Activated CD8-positive, alpha-beta memory T cell treated with anti-CD3 and anti-CD28 coated beads for 48 hours (primary cell): ENCODE data around the gene FRMD4A.

Experiments
- DNase-seq, 3 experiments: peaks; one replicate each; pipeline ENCODE4 v3.0.0-alpha.2; 2020; ENCODE audit warnings: low read depth in 2 of 3, low spot score in 2 of 3

The FRMD4A gene

DNA sequence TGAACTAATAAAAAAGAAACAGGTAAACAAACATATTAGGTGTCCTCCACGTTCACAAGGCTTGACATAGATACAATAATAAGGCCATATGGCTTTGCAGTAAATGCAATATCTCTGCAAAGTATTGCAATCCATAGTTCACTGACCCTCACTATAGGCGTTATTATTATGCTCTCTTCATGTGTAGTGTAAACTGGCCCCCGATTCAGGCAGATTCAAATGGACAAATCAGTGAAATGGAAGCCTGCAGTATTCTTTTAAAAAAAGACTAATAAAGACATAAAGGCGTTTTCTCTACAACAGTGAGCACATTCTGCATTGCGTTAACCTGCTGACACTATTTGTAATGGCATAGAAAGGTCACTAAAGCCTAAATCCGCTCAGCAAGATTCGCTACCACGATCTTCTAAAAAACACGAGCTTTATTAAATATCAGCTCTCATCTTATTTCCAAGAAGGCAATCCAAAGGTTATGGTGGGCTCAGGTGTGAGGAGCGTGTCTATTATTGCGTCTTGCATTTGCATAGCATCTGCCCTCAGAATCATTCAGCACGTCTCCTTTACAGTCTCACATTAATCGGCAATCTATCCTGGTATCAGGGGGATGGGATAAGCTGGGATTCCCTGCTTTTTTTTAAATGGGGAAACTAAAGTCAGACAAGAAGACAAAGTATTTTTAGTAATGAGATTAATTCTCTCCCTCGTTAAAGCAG is 36.2 kb downstream of the FRMD4A start:
- DNase-seq, result no peak

DNA sequence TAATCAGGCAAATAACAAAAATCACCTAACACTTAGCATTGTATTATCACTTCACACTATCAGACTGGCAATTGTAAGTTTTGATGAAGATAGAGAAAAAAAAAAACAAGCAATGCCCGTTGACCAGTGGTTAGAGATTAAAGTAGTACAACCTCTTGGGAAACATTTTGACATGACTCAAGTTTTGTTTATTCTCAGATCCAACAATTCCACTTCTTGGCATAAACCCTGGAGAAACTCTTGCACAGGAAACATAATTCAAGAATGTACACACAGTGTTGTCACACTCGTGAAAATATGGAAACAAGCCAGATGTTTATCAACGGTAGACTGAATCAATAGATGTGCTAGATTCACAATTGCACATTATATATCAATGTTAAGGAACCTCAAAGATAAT is 37.2 kb downstream of the FRMD4A start:
- DNase-seq, result no peak

DNA sequence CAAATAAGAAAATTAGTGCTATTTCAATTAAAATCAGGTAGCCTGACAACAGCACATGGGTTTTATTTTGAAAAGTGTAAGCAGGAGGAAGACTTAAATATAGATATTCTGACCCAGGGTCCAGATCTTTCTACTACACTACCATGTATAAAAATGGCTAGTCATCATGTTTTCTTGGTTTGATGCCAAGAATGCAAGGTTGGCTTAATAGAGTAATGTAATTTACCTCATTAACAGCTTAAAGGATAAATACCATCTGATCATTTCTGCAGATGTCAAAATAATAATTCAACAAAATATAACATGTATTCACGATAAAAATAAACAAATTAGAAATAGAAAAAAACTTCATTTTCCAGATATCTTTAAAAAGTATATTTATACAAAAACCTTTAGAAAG is 39.4 kb downstream of the FRMD4A start:
- DNase-seq, result no peak

DNA sequence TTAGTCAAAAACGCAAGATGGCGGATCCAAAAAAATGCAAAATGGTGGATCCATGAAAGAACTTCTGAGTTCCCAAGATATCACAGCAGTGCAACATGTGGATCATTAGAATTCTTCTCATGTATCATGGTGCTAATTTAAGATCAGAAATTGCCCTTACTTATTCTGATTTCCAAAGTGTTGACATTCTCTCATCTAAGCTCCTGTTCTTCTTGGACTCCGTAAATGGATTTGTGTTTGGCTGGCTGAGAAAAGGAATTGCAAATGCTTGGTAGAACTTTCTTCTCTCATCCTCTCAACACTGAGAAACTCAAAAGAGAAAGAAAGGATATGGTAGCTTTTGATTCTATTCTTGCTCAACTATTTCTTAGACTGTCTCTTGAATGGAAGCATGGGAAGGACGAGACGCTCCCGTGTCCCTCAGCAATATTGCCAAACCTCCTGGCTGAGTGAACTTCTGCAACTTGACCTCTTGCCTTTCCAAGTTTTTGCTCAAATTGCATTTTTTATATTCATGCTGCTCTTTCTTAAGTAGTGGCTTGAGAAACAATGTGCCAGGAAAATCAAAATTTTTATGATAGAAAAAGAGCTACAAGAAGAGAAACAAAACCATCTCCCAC is 44.7 kb downstream of the FRMD4A start:
- no peak for DNase-seq

DNA sequence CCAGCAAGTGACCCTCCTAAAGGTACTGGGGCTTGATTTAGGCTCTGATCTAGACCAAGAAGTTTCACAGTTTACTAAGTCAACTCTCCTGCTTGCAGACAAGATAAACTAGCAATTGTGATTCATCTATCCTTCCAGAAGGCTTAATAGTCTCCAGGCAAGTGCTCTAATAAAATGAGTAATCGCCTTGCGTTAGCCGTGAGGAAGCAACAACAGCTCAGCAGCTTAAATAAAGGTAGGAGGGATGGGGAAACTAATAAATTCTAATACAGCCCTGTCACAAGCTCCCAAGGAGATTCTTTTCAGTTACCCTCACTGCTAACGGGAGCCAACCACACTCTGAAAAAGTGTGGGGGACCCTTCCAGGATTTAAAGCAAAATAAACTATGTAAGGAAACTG is 48.4 kb downstream of the FRMD4A start:
- DNase-seq, result no peak

DNA sequence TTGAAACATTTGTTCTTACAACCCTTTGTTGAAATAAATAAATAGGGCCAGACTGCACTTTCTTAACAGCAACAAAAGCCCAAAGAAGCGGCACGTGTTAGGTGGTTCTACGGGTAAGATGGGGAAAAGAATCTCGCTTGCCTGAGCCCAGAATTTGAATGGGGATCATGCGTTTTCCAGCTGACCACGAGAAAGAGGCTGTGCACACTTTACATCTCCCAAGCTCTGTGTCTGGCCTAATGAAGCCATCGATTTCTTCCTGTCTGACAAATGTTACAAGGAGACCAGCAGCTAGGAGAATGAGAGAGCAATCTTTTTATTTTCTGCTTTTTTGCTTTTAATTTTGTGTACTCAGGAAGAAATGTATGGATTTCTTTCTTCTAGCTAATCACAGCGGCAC is 52.2 kb downstream of the FRMD4A start:
- no peak for DNase-seq

DNA sequence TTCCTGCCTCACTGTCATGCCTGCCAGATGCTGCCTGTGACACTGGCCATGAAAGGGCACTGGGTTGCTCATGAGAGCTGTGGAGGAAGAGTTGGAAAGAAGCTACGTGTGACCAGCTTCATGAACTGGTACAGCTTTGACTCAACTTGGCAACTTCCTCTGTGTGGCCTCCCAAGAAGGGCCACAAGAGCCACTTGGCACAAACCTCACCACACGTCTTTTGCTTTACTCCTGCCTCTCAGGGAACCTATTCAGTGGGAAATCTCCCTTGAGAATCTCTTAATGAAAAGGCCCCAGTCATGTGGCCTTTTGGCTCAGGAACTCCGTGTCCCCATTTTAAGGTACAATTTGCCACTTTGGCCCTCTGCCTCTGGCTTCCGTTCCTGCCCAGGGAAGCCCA is 54.5 kb downstream of the FRMD4A start:
- no peak for DNase-seq

DNA sequence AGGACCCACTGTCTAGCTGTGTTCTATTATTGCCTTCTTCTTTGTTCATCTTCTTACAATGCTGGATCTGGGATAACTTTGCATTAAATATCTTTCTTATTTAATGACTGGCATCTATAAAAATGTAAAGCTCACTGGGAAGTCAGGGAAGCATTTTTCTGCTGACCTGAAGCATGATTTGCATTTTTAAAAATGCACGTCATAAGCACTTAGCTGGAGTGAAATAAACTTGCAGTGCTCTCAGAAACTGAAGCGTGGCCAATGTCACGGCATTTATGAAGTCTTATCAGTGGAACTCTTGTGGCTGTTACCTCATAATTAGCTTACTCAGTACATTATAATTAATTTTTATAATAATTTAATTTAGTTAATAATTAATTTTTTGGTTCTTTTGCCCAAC is 59.1 kb downstream of the FRMD4A start:
- no peak for DNase-seq

DNA sequence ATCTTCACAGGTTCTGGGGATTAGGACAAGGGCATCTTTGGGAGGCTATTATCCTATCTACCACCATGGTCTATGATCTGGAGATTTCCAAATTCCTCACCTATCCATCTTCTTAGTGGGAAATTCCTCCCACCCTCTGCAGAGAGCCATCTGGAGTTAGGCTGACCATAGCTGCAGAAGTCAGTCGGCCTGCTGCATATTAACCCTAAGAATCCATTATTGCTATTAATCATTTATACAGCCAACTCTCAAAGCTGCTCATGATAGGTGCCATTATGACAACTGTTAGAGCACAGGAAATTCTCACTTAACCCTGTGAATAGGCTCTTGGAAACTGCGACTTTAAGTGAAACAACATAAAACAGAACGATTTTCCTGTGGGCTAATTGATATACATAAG is 60.4 kb downstream of the FRMD4A start:
- DNase-seq, result no peak

DNA sequence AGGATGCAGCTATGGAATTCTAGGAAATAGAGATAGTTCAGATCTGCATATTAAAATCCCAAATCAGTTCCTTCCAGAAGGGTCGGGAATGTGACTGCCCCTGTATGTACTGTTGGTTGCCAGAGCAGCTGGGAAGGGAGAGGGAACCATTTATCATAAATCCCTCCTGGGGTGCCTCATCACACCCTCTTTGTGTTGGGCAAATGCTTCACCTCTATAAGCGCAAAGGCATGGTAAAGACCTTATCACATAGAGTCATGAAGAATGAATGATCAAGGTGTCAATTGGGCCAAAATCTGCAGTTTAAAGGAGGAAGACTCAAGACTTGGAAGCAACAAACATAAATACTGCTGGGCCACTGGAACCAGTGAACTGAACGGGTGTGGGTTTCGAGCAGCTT is 65.0 kb downstream of the FRMD4A start:
- no peak for DNase-seq

DNA sequence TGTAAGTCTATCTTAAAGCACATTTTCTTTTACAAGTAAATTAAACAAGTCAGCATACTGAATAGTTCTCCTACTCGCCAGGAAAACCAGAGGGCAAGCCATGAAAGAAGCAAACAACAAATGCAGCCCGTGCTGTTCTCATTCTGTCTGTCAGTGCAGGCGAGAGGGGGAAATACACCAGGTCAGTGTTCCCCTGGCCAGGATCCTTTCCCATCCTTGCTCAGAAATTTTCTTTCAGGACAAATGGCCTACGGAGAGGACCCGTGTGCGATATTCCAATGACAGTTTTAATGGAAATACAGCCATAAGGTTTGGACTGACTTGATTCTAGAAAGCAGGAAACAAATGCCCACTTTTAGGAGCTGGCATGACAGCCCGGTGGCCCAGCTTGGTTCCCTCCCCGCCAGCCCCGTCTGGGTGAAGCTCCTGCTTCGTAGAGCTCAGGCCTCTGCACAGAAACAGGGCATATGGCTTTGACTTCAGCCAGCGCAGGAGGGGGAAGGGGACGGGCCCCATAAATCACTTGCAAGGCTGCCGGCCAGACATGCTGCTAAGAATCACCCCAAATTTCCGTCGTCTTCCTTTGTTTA is 67.8 kb downstream of the FRMD4A start:
- DNase-seq, result no peak

DNA sequence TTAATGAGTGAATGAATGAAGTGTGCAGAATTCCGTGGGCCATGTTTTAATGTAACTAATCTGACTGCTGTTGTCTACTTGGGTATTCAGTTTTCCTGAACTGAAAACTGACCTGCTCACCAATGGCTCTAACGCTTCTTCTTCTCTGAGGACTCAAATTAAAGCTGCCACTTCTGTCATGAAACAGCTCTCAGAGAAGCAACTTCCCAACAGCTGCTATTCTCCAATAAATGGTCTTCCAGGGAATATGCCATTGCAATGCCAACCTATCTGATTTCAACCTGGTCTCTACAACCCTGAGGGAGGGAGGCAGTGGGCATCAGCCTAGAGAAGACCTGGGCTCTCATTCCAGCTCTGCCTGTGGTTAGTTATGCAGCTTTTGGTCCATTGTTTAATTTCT is 69.4 kb downstream of the FRMD4A start:
- no peak for DNase-seq

DNA sequence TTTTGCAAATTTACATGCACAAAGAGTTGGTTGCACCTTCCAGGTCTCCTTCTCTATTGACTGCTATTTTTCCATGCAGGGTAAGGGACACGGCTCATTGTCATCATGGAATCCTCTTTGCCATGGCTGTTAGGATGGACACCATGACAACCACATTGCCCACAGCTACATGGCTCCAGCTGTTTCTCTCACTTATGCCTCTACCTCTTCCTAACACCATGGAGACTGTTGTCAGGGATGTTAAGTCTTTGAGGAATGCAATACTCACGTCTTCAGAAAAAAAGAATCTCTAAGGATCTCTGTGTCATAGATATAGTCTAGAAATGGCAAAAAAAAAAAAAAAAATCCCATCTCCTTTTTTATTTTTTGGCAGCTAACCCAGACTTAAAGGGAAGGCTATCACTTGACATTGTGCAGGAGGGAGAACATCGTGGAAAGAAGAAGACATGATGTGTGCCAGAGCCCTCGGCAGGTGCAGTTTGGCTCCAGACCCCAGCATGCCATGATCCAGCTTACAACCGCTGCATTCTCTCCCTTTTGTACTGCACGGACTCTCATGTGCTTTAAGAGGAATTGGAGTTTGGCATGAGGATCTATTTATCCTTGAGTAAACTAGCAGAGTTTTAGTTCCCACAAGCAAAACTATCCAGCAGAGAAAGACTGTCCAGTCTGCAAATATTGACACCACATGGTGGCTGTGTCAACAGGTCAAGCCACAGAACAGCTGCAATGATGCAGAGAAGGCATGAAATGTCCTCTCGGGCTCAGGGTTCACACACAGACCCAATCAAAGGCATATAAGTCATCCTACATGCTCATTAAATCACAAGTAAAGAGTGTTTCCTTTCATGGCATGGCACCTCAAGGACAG is 70.8 kb downstream of the FRMD4A start:
- no peak for DNase-seq

DNA sequence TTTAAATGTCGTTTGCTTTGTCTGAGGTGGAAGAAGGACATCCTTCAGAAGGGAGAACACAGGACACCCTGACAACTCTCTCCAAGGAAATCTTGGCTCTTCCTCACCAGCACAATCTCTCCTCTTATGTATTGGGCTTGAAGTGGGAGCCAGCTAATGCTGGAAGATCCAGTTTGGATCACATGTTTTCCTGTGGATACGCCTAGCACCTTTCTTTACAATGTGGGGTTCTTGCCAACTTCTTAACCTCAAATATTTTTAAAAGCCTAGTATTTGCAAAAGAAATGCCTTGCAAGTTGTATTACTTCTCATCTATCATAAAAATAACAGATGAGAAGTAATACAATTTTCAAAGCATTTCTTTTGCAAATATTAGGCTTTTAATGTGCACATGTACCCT is 76.4 kb downstream of the FRMD4A start:
- no peak for DNase-seq

DNA sequence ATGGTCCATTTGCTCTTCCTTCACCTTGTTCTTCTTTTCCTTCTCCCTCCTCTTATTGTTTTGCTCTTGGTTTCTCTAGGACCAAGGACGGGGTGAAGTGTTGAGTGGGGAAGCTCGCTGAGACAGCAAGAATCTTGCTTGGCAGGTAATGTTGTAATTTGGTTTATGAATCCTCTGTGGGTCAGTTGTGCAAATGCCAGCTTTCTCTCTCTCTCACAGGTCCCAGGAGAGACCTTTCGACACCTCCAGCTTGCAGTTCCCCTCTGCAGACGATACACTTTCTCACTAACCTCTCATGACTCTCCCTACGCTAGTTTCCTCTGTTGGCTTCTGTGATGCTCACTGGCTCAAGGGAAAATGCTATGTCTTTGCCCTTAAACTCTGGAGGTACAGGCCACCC is 77.0 kb downstream of the FRMD4A start:
- no peak for DNase-seq

DNA sequence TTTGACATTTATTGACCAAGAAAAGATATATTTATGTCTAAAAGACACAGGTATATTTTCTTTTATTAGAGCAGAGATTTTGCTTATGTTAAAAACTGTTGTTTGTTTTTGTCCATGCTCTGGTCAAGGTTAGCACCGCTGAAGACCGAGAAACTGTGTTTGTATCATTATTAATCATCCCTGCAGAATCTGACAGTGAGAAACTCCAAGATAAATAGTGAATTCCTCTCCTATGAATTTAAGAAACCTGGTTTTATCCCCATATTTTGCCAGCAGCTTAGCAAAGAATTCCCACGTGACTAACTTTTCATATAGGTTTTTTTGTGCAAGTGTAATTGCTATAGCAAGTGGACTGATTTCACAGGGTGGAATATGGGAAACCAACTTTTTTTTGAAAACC is 77.6 kb downstream of the FRMD4A start:
- DNase-seq, result no peak

DNA sequence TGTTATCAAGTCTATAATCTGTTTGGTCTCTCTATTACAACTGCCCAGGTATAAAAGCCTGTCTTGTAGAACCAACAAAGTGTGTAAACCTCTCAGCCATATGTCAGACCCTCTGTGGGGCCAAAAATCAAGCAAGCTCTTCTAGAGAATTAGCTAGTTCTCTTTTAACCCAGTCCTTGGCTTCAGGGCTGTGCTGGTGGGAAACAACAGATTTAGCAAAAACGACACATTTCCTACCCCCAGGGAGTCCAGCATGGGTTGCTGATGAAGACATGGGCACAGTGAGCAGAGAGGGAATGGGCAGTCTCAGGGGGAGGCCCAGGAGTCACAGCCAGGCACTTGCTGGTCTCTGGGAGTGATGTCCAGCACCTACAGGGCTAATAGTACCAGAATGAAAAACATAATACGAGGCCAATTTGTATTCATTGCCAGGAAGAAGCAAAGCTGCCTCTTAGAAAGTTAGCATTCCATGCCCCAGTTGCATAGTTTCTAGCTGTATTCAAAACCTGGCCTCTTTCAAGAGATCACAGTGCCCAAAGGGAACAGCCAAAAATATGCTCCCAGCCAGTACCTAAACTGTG is 80.1 kb downstream of the FRMD4A start:
- DNase-seq, result no peak

DNA sequence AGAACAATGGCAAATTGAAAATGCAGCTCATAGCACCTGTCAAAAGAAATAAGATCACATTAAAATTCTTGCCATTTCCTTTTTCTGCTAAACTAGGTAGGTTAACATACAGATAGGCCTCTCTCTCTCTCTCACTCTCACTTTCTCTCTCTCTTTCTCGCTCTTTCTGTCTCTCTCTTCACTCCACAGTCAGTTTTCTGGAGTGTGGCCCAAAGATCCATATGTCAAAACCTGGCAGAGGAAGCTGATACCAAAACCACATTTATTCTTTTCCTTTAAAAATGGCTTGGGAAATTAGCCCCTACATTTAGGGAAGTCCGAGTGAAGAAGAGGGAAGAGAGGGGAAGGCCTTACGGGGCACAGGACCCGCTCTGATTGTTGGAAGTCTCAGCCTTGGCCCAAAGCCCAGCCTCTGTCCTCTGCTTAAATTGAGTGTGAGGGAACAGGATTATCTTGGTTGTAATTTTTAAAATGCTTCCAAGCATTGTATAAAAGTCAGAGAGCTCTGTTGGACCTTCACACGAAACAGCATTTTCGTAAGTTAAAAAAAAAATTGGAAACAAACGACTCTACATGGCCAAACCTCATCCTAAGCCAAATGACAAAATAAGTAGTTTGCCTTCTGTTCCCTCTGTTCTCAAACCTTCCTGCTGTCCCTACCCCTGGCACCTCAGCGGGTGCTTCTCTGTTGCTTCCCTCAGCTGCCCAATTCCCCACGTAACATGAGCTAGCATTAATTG is 83.2 kb downstream of the FRMD4A start:
- DNase-seq, result no peak

DNA sequence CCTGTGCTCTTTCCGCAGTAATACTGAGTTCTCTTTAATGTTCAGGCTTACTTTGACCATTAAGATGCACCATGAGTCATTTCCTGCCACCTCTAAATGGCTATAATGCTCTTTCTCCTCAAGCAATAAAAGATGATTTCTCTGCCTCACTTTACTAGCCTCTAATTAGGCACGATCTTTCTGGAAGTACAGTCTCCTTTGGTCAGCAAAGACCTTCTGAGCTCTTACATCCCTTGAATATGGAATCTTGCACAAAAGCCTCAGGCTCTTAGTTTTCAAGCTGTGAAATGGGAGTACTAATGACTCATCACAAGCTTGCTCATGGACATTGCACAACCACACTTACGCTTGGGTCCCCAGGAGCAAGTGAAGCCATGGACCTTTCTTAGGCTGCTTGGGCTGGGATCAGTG is 85.9 kb downstream of the FRMD4A start:
- no peak for DNase-seq

DNA sequence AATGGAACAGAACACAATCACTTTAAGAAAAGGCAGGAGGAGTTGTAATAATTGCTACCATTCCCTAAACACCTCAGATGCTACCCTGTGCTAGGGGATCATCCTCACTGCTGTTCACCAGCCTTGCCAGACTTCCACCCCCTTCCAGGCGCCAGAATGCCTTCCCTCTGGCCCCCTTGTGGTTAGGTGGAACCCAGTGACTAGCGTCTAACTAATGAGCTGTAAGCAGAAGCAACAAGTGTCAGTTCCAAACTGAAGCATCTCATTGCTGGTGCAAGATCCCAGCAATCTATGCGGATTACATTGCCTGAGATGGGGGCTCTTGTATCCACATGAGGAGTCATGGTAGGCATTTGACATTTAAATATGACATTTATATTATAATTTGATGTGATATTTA is 86.6 kb downstream of the FRMD4A start:
- DNase-seq, result no peak

DNA sequence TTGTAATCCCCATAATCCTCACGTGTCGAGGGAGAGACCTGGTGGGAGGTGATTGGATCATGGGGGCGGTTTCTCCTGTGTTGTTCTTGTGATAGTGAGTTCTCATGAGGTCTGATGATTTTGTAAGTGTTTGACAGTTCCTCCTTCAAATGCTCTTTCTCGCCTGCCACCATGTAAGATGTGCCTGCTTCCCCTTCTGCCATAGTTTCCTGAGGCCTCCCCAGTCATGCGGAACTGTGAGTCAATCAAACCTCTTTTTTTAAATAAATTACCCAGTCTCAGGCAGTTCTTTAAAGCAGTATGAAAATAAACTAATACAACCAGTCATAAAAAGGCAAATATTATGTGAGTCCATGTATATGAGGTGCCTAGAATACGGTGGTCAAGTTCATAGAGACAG is 87.5 kb downstream of the FRMD4A start:
- DNase-seq, result no peak
